BLaER1 (cell line): Measurements from ENCODE around the gene HLF.

ENCODE experiments used
- H3K27ac ChIP-seq: shearing (Covaris generic); formaldehyde crosslinking; 2 replicates; pipeline ENCODE4 v1.8.1; 2022
- H3K27me3 ChIP-seq: shearing (Covaris generic); formaldehyde crosslinking; 2 replicates; pipeline ENCODE4 v1.8.1; 2022
- H3K36me3 ChIP-seq: shearing (Covaris generic); formaldehyde crosslinking; 2 replicates; pipeline ENCODE4 v1.8.1; 2022
- H3K4me1 ChIP-seq: shearing (Covaris generic); formaldehyde crosslinking; 2 replicates; pipeline ENCODE4 v1.8.1; 2022
- H3K4me2 ChIP-seq: shearing (Covaris generic); formaldehyde crosslinking; 2 replicates; pipeline ENCODE4 v1.8.1; 2022
- H3K4me3 ChIP-seq: shearing (Covaris generic); formaldehyde crosslinking; 2 replicates; pipeline ENCODE4 v1.8.1; 2022
- H3K9ac ChIP-seq: shearing (Covaris generic); formaldehyde crosslinking; 2 replicates; pipeline ENCODE4 v1.8.1; 2022
- H3K9me3 ChIP-seq: shearing (Covaris generic); formaldehyde crosslinking; 2 replicates; pipeline ENCODE4 v1.8.1; 2022
- H4K20me1 ChIP-seq: shearing (Covaris generic); formaldehyde crosslinking; 2 replicates; pipeline ENCODE4 v1.8.1; 2022
- Cebpa-rat ChIP-seq: shearing (Covaris generic); IDR thresholded peaks from 2 replicates; pipeline ENCODE4 v1.8.1; 2022

Gene HLF

GRCh38 chr17:55351226-55351625, 86.5 kb downstream of the HLF start:
- H3K4me1 ChIP-seq = no peaks in the 10 kb centered on the region
- H3K27ac ChIP-seq = no peak overlapping the region
- H4K20me1 ChIP-seq = no peaks in the 10 kb centered on the region
- no peak overlapping the region for H3K4me3 ChIP-seq
- H3K9ac ChIP-seq = no peak overlapping the region
- H3K27me3 ChIP-seq = no peaks in the 10 kb centered on the region
- no peak for TF ChIP-seq Cebpa-rat
- no peaks in the 10 kb centered on the region for H3K36me3 ChIP-seq
- no peak overlapping the region for H3K4me2 ChIP-seq
- peaks cover 5% of the 10 kb centered on the region; the same call in 1 of the 2 replicates for H3K9me3 ChIP-seq

DNA sequence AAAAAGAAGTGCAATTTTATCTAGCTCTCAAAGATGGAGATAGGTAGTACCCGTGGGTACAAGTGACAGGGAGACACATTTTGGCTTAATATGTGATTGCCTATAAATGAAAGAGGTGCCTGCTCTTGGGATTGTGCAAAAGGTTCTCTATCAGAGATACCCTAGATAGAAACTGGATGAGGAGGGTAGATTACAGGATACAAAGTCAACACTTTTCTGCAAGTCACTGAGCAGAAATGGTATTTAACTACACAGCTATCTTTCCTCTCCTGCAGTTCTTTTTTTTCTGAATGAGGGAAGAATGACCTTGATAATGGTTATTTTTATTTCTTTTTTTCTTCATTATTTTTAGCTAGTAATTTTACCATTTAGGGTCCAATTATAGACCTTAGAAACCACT, 89.2 kb downstream of the HLF start:
- Histone ChIP-seq H4K20me1 (no peaks in the 10 kb centered on the region), H3K4me2 (no peak overlapping the region), H3K4me1 (no peaks in the 10 kb centered on the region), H3K9me3 (peaks cover 5% of the 10 kb centered on the region; the same call in 1 of the 2 replicates), H3K27me3 (no peaks in the 10 kb centered on the region), H3K27ac (no peak overlapping the region), H3K36me3 (no peaks in the 10 kb centered on the region), H3K4me3 (no peak overlapping the region), H3K9ac (no peak overlapping the region)
- TF ChIP-seq Cebpa-rat = no peak

DNA sequence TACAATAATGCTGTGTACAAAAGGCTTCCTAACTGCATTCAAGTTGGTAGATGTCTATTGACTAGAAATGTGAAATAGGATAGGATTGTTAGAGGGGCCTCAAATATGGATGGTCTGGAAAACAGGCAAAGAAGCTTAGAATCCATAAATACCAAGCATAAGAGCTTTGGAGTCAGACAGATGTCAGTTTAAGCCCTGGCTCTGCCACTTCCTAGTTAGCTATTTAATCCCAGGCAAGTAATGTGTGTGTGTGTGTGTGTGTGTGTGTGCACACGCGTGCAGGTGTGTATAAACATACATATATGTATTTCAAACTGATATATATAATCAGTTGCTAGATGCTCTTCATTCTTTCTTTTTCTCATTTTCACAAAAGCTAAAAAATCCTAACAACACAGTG, 90.2 kb downstream of the HLF start:
- no peaks in the 10 kb centered on the region for H4K20me1 ChIP-seq
- H3K27ac ChIP-seq = no peak overlapping the region
- H3K9ac ChIP-seq = no peak overlapping the region
- H3K36me3 ChIP-seq = no peaks in the 10 kb centered on the region
- no peaks in the 10 kb centered on the region for H3K4me1 ChIP-seq
- peaks cover 9% of the 10 kb centered on the region for H3K9me3 ChIP-seq
- H3K4me3 ChIP-seq = no peak overlapping the region
- TF ChIP-seq Cebpa-rat = no peak
- no peaks in the 10 kb centered on the region for H3K27me3 ChIP-seq
- H3K4me2 ChIP-seq = no peak overlapping the region

DNA sequence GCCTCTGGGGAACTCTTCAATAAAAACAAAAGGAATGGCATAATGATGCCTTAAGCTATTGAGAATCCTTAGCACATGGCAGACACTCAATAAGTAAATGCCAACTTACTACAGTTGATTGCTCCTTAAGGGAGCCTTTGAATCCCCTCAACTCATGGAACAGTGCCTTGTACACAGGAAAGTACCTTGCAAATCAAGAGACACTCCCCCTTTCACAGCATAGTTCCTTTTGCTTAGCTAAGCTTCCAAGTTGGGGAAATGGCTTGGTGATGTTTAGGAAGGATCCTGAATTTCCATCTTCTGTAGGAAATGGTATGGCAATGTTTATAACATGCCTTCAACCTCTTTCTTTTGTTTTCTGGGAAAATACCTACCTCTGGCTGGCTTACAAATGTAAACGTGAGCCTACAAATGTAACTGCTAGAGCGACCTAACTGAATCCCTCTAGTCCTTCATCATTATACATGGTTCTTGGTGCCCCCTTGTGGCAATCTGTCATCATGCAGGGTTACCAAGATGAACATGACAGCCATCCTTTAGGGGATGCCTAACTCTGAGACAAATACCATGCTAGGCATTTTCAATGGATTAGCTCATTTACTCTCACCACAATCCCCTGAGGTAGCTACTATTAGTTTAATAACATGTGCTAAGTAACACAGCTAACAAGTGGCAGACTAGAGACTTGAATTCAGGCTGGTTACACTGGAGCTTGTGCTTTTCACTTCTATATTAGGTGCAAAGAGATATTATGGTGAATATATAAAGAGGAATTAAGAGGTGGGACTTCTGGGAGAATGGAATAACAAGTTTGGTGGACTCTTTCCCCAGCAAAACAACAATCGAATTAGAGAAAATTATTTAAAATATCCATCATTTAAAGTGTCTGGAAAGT, 91.9 kb downstream of the HLF start:
- Histone ChIP-seq H3K9me3 (peaks cover 23% of the 10 kb centered on the region), H3K27ac (no peak overlapping the region), H3K4me3 (no peak overlapping the region), H3K4me2 (no peak overlapping the region), H3K27me3 (no peaks in the 10 kb centered on the region), H3K36me3 (no peaks in the 10 kb centered on the region), H3K9ac (no peak overlapping the region), H4K20me1 (no peaks in the 10 kb centered on the region), H3K4me1 (no peaks in the 10 kb centered on the region)
- no peak for TF ChIP-seq Cebpa-rat

GRCh38 chr17:55360971-55361370, 96.2 kb downstream of the HLF start:
- Histone ChIP-seq H3K9ac (no peak overlapping the region), H3K4me3 (no peak overlapping the region), H3K4me1 (no peaks in the 10 kb centered on the region), H4K20me1 (no peaks in the 10 kb centered on the region), H3K4me2 (no peak overlapping the region), H3K36me3 (no peaks in the 10 kb centered on the region), H3K27ac (no peak overlapping the region), H3K27me3 (no peaks in the 10 kb centered on the region), H3K9me3 (peaks cover 19% of the 10 kb centered on the region)
- no peak for TF ChIP-seq Cebpa-rat

GRCh38 chr17:55363033-55363432, 98.3 kb downstream of the HLF start:
- H3K4me3 ChIP-seq = no peak overlapping the region
- H3K36me3 ChIP-seq = no peaks in the 10 kb centered on the region
- no peaks in the 10 kb centered on the region for H3K4me1 ChIP-seq
- H4K20me1 ChIP-seq = no peaks in the 10 kb centered on the region
- no peak for TF ChIP-seq Cebpa-rat
- H3K9me3 ChIP-seq = peaks cover 19% of the 10 kb centered on the region
- no peak overlapping the region for H3K9ac ChIP-seq
- H3K27me3 ChIP-seq = no peaks in the 10 kb centered on the region
- no peak overlapping the region for H3K4me2 ChIP-seq
- H3K27ac ChIP-seq = no peak overlapping the region

- peaks cover 30% of the 10 kb centered on the region for H3K9me3 ChIP-seq
- H3K9ac ChIP-seq = no peak overlapping the region
- no peak overlapping the region for H3K4me3 ChIP-seq
- H3K4me2 ChIP-seq = no peak overlapping the region
- H3K27me3 ChIP-seq = no peaks in the 10 kb centered on the region
- no peak overlapping the region for H3K27ac ChIP-seq
- peaks cover 5% of the 10 kb centered on the region; the same call in 1 of the 2 replicates for H3K4me1 ChIP-seq
- H4K20me1 ChIP-seq = no peaks in the 10 kb centered on the region
- no peaks in the 10 kb centered on the region for H3K36me3 ChIP-seq
- TF ChIP-seq Cebpa-rat = no peak
Measured at GRCh38 chr17:55366020-55366481, 101.3 kb downstream of the HLF start.

GRCh38 chr17:55368706-55369105, 103.9 kb downstream of the HLF start:
- peaks cover 5% of the 10 kb centered on the region; the same call in 1 of the 2 replicates for H3K4me1 ChIP-seq
- no peak overlapping the region for H3K27ac ChIP-seq
- peaks cover 51% of the 10 kb centered on the region for H3K9me3 ChIP-seq
- no peak overlapping the region for H3K4me3 ChIP-seq
- no peaks in the 10 kb centered on the region for H3K27me3 ChIP-seq
- H3K9ac ChIP-seq = no peak overlapping the region
- no peaks in the 10 kb centered on the region for H4K20me1 ChIP-seq
- H3K4me2 ChIP-seq = no peak overlapping the region
- no peaks in the 10 kb centered on the region for H3K36me3 ChIP-seq
- no peak for TF ChIP-seq Cebpa-rat
